Stomach (tissue), 9 donors: ENCODE measurements around the gene CORO1C. TPM values are rescaled to one million over a fixed set of nuclear protein-coding genes. Genes with fewer than 3 reads are reported as not detected.

Source experiments
- DNase-seq, 2 donors: peaks; one replicate each; pipeline versions ENCODE4 v3.0.0 to v3.0.0-alpha.2; 2013 to 2019
- H3K27ac ChIP-seq, 5 donors: fragments of 200-600 bp in 4 of 5; sonication (generic) in 4 of 5; one replicate each; pipeline ENCODE4 v1.5.1; 2013 to 2019; ENCODE audit warnings: mild to moderate bottlenecking in 1 of 5, moderate library complexity in 1 of 5
- H3K27me3 ChIP-seq, 3 donors: fragments of 200-600 bp; sonication (generic); one replicate each; pipeline ENCODE4 v1.5.1; 2017 to 2019; ENCODE audit warnings: mixed run types in 1 of 3
- H3K36me3 ChIP-seq, 4 donors: fragments of 200-600 bp; sonication (generic); 1 replicate in 3 of 4; 2 replicates in 1 of 4; pipeline ENCODE4 v1.5.1; 2016 to 2019
- H3K4me1 ChIP-seq, 4 donors: fragments of 200-600 bp; sonication (generic); one replicate each; pipeline ENCODE4 v1.5.1; 2016 to 2019
- H3K4me3 ChIP-seq, 4 donors: fragments of 200-600 bp; sonication (generic) in 3 of 4; one replicate each; pipeline ENCODE4 v1.5.1; 2016 to 2019; ENCODE audit warnings: mild to moderate bottlenecking in 1 of 4
- H3K9me3 ChIP-seq, 4 donors: fragments of 200-600 bp; sonication (generic); one replicate each; pipeline ENCODE4 v1.5.1; 2016 to 2019
- EP300 ChIP-seq: sonication (generic); formaldehyde crosslinking; IDR thresholded peaks from one replicate; pipeline ENCODE4 v1.6.1; 2017; ENCODE audit warnings: antibody characterized with exemption
- POLR2A ChIP-seq, 4 donors: fragments of 450-650 bp; IDR thresholded peaks; one replicate each; pipeline ENCODE4 v1.6.1; 2016; ENCODE audit warnings: antibody characterized with exemption in 4 of 4, control low read depth in 2 of 4, mild to moderate bottlenecking in 1 of 4, moderate library complexity in 1 of 4
- POLR2AphosphoS5 ChIP-seq, 3 donors: sonication (generic); formaldehyde crosslinking; IDR thresholded peaks; one replicate each; pipeline ENCODE4 v1.6.1; 2016; ENCODE audit warnings: antibody characterized with exemption in 3 of 3
- WGBS, 5 donors: extraction: QIAGEN DNeasy Blood & Tissue Kit in 3 of 5; methylation state at CpG; one replicate each; pipeline versions ENCODE4 v1.1.5 to v1.1.7; 2013 to 2018; 5-methylcytosine and 5-hydroxymethylcytosine counted together
- intact Hi-C: fragments of 100-400 bp; cut with DNase I; formaldehyde crosslinking; loops from one replicate; pipeline ENCODE4 v1.15.1; 2023; ENCODE audit warnings: low total_unique reads
- polyA plus RNA-seq, 3 donors: library from polyadenylated mRNA; stranded (reverse); fragments of 200-250 nt; gene quantifications; one replicate each; pipeline ENCODE4 v1.2.3, GENCODE V29; 2013
- total RNA-seq, 5 donors: library from RNA; depleted of rRNA; stranded (reverse); fragments of >200 nt; gene quantifications; one replicate each; pipeline versions ENCODE4 v1.1.0 to v1.2.3, GENCODE V29; 2014 to 2016
- TF ChIP-seq, protein P1 (sequence below), 7 experiments: fragments of 450-650 bp in 4 of 7; fragments of 200-600 bp in 3 of 7; sonication (generic) in 3 of 7; IDR thresholded peaks; one replicate each; pipeline ENCODE4 v1.5.1; 2016 to 2019; ENCODE audit warnings: antibody characterized with exemption in 7 of 7, control low read depth in 2 of 7, mild to moderate bottlenecking in 1 of 7
- donor health status: healthy with polysubstance abuse.
- donor health status: Bipolar disorder and iron deficiency.
- donor health status: healthy.

CORO1C gene
- total and polyA plus RNA-seq, 8 donors = 27.4 to 392 (median 143) TPM

DNA sequence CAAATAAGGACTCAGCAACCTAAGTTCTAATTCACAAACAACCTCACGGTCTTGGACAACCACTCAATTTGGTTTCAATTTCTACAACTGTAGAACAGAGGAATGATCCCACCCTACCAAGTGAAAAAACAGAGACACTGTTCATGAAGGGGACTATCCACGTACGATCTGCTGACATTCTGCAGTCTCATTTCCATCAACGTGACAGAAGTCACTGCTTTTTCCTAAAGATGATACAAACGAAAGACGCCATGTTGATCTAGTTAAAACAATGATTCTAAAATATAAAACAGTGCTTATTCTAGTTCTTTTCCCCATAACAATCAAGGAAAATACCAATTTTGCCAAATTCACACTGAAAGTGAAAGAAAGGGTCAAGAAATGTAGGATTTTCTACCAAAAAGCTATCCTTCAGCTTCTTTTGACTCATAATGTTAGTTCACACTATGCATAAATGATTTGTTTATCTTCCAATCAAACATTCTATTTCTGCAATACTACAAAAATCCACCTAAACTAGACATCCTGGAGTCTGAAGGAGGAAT lies 38.1 kb downstream of the CORO1C start:
- no peak for DNase-seq
- intact Hi-C loops = no loop called here
- Histone ChIP-seq H3K36me3 (peaks cover 0 to 8% (median 2%) of the 10 kb centered on the region in 4 donors), H3K4me1 (peaks cover 32 to 92% (median 82%) of the 10 kb centered on the region in 4 donors), H3K27ac (peak overlapping the region in 4 of 5 donors; percentile 86 to 93 (median 90)), H3K4me3 (no peak overlapping the region), H3K9me3 (no peaks in the 10 kb centered on the region), H3K27me3 (no peaks in the 10 kb centered on the region)
- WGBS, 5 donors = 70 to 94% (median 86%) methylated on average over 6 of the region's 6 CpGs
- TF ChIP-seq POLR2A (IDR thresholded peaks at IDR 0.05) (no peak), POLR2AphosphoS5 (IDR thresholded peaks at IDR 0.05) (no peak), EP300 (no peak)
- TF ChIP-seq, protein P1, sequence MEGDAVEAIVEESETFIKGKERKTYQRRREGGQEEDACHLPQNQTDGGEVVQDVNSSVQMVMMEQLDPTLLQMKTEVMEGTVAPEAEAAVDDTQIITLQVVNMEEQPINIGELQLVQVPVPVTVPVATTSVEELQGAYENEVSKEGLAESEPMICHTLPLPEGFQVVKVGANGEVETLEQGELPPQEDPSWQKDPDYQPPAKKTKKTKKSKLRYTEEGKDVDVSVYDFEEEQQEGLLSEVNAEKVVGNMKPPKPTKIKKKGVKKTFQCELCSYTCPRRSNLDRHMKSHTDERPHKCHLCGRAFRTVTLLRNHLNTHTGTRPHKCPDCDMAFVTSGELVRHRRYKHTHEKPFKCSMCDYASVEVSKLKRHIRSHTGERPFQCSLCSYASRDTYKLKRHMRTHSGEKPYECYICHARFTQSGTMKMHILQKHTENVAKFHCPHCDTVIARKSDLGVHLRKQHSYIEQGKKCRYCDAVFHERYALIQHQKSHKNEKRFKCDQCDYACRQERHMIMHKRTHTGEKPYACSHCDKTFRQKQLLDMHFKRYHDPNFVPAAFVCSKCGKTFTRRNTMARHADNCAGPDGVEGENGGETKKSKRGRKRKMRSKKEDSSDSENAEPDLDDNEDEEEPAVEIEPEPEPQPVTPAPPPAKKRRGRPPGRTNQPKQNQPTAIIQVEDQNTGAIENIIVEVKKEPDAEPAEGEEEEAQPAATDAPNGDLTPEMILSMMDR (IDR thresholded peaks at IDR 0.05) = no peak

DNA sequence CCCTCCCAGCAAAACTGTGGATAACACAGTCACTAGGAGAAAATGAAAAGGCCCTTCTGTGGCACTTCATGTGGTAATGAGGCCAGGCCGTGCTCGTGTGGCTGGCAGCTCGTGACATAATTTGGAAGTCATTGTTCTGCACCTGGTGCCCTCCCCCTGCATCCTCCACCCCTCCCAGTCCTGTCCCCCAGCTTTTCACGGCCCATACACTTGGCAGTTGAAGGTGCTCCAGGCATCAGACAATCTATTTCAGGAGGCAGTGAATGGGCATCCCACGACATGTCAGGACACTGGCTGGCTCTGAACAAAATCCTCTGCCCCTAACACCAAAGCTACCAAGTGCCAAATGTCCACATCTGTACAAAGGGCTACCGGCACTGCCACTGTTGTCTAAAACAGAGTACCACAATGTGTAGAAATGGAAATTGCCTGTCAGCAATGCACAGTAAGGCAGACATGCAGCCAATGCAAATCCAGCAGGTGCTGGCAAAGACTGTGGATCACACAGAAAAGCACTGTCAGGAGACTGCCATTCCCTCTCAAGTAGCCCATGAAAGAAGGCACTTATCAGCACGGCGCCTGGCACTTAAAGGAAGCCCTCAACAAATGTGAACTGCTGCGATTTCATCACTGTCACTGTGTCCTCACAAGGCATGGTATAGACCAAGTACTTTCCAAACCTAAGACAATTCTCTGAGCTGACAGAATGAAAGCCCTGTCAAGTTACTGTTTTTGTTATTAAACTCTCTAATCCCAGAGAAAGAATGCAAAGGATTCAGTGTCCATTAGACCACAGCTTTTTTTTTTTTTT lies 39.1 kb downstream of the CORO1C start:
- H3K4me1 ChIP-seq = peaks cover 32 to 91% (median 74%) of the 10 kb centered on the region in 4 donors
- no peaks in the 10 kb centered on the region for H3K9me3 ChIP-seq
- H3K4me3 ChIP-seq = peak overlapping the region in 2 of 4 donors; percentile 2 to 19
- TF ChIP-seq, protein P1 (IDR thresholded peaks at IDR 0.05) = no peak
- no peak for TF ChIP-seq POLR2A (IDR thresholded peaks at IDR 0.05)
- TF ChIP-seq EP300 = no peak
- TF ChIP-seq POLR2AphosphoS5 (IDR thresholded peaks at IDR 0.05) = no peak
- intact Hi-C loops = no loop called here
- DNase-seq = peak in 1 of 2 donors; percentile 62
- WGBS, 5 donors = 24 to 36% (median 31%) methylated on average over 7 to 9 of the region's 9 CpGs
- no peaks in the 10 kb centered on the region for H3K27me3 ChIP-seq
- H3K27ac ChIP-seq = peak overlapping the region; percentile 52 to 93 (median 89)
- no peaks in the 10 kb centered on the region for H3K36me3 ChIP-seq

DNA sequence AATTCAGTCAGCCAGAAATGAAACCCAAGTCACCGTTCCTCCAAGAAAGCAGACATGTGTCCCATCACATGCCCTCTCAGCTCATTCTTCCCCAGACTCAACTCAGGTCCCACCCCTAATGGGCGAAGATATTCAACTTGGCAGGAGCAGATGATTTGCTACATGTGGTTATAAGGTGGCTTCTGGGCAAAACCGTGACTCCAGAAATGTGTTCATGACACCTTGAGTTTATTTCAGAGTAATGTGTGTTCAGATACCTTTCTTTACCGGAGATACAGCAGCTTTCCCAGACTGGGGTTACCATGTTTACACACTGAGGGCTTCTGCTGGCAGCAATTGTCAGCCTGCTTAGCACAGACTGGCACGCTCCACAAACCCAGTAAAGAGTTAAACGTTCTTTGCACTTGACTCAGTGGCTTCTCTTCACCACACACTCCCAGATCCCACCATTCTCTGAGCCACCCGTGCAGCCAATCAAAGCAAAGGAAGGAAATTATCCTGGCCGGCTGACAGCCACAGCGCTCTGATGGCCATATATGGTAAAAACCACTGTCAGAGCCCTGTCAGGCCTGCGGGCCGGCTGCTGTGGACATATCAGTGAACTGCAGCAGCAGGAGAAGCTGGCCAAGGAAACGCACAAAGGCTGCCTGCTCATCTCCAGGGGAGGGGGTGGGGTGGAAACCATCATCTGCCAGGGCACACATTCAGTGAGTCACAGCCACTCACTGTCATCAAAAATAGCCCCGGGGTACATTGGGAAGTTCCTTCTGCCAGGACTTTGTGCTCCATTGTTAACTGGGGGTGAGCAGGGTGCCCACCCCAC lies 39.9 kb downstream of the CORO1C start:
- H3K36me3 ChIP-seq = no peaks in the 10 kb centered on the region
- peaks cover 32 to 91% (median 71%) of the 10 kb centered on the region in 4 donors for H3K4me1 ChIP-seq
- peak overlapping the region; percentile 6 to 19 (median 11) for H3K4me3 ChIP-seq
- WGBS, 5 donors = 12 to 18% (median 15%) methylated on average over 12 to 13 of the region's 13 CpGs
- H3K27ac ChIP-seq = peak overlapping the region; percentile 52 to 93 (median 89)
- DNase-seq = peak; percentile 80 to 96
- TF ChIP-seq, protein P1 (IDR thresholded peaks at IDR 0.05) = peak in 4 of 7 experiments; percentile 19 to 39 (median 37)
- TF ChIP-seq POLR2A (IDR thresholded peaks at IDR 0.05) = peak in 1 of 4 donors; percentile 19
- TF ChIP-seq POLR2AphosphoS5 (IDR thresholded peaks at IDR 0.05) = peak; percentile 51 to 63 (median 60)
- TF ChIP-seq EP300 = peak; percentile 78
- H3K27me3 ChIP-seq = no peaks in the 10 kb centered on the region
- no peaks in the 10 kb centered on the region for H3K9me3 ChIP-seq
- intact Hi-C loops = no loop called here
